Transverse colon (tissue), 4 donors: ENCODE measurements around the gene HTR3A. TPM values are rescaled to one million over a fixed set of nuclear protein-coding genes. Genes with fewer than 3 reads are reported as not detected.

Experiments used
- DNase-seq: peaks from one replicate; pipeline ENCODE4 v3.0.0-alpha.2; 2019
- H3K27ac ChIP-seq, 4 donors: fragments of 200-600 bp; sonication (generic); 2 replicates each; pipeline ENCODE4 v1.5.1; 2016 to 2018; ENCODE audit warnings: inconsistent platforms in 4 of 4
- H3K27me3 ChIP-seq: fragments of 200-600 bp; sonication (generic); 2 replicates; pipeline ENCODE4 v1.5.1; 2017; ENCODE audit warnings: inconsistent platforms
- H3K36me3 ChIP-seq, 4 donors: fragments of 200-600 bp; sonication (generic); 2 replicates each; pipeline ENCODE4 v1.5.1; 2017 to 2019; ENCODE audit warnings: inconsistent platforms in 4 of 4
- H3K4me1 ChIP-seq, 4 donors: fragments of 200-600 bp; sonication (generic); 2 replicates each; pipeline ENCODE4 v1.5.1; 2017 to 2020; ENCODE audit warnings: inconsistent platforms in 4 of 4
- H3K4me3 ChIP-seq, 4 donors: fragments of 200-600 bp; sonication (generic); 1 replicate in 1 of 4; 2 replicates in 3 of 4; pipeline versions ENCODE4 v1.5.1 to v1.6.1; 2017 to 2019; ENCODE audit warnings: inconsistent platforms in 4 of 4
- H3K9me3 ChIP-seq, 2 donors: fragments of 200-600 bp; sonication (generic); 2 replicates each; pipeline ENCODE4 v1.5.1; 2017 to 2019; ENCODE audit warnings: inconsistent platforms in 2 of 2
- CTCF ChIP-seq, 5 experiments: fragments of 200-600 bp in 3 of 5; fragments of 450-650 bp in 2 of 5; sonication (generic) in 3 of 5; IDR thresholded peaks; 1 replicate in 2 of 5; 2 replicates in 3 of 5; pipeline ENCODE4 v1.5.1; 2016 to 2017; ENCODE audit warnings: antibody characterized with exemption in 5 of 5, inconsistent platforms in 3 of 5, mild to moderate bottlenecking in 2 of 5, moderate library complexity in 1 of 5
- EP300 ChIP-seq: sonication (generic); formaldehyde crosslinking; IDR thresholded peaks from one replicate; pipeline ENCODE4 v1.6.1; 2017; ENCODE audit warnings: antibody characterized with exemption, low read depth
- POLR2A ChIP-seq: fragments of 450-650 bp; IDR thresholded peaks from one replicate; pipeline ENCODE4 v1.6.1; 2016; ENCODE audit warnings: antibody characterized with exemption, mild to moderate bottlenecking, moderate library complexity
- POLR2AphosphoS5 ChIP-seq, 3 donors: sonication (generic); formaldehyde crosslinking; IDR thresholded peaks; one replicate each; pipeline ENCODE4 v1.6.1; 2016; ENCODE audit warnings: antibody characterized with exemption in 3 of 3
- WGBS, 2 donors: methylation state at CpG; one replicate each; pipeline ENCODE4 v1.1.5; 2018; ENCODE audit warnings: low coverage in 1 of 2; 5-methylcytosine and 5-hydroxymethylcytosine counted together
- in situ Hi-C, 4 donors: fragments of 200-750 bp; cut with MboI; loops; one replicate each; pipeline versions ENCODE4 v1.15.0 to v1.15.1; 2017; ENCODE audit warnings: low sequenced_read_pairs in 3 of 4, low pct_ligation_motif_present in 1 of 4, low pct_unique_long_range_greater_than_20kb in 1 of 4
- intact Hi-C: fragments of 100-400 bp; cut with DNase I; formaldehyde crosslinking; loops from one replicate; pipeline ENCODE4 v1.15.1; 2023; ENCODE audit warnings: low total_unique reads
- total RNA-seq, 4 donors: library from RNA; depleted of rRNA; stranded (reverse); fragments of >200 nt; gene quantifications; one replicate each; pipeline ENCODE4 v1.1.0, GENCODE V29; 2016

Gene HTR3A
- total RNA-seq, 4 donors from 2014 or later = 0.41 to 0.95 TPM; not detected in 2

- DNase-seq = no peak
- Histone ChIP-seq H3K27me3 (no peaks in the 10 kb centered on the region), H3K36me3 (no peaks in the 10 kb centered on the region), H3K4me3 (no peak overlapping the region), H3K9me3 (no peaks in the 10 kb centered on the region), H3K27ac (no peak overlapping the region), H3K4me1 (no peaks in the 10 kb centered on the region)
- in situ Hi-C loops = no loop called here
- 59 to 68% methylated on average over 4 of the region's 4 CpGs for WGBS, 2 donors
- intact Hi-C loops = no loop called here
- TF ChIP-seq POLR2A = no peak
- no peak for TF ChIP-seq POLR2AphosphoS5 (IDR thresholded peaks at IDR 0.05)
- TF ChIP-seq EP300 = no peak
- TF ChIP-seq CTCF (IDR thresholded peaks at IDR 0.05) = no peak
These were observed 36.0 kb downstream of the HTR3A start for GRCh38 chr11:114010931-114011330.

GRCh38 chr11:114011443-114011842 is 36.5 kb downstream of the HTR3A start:
- intact Hi-C loops (no loop called here), in situ Hi-C loops (no loop called here)
- TF ChIP-seq POLR2A (no peak), POLR2AphosphoS5 (IDR thresholded peaks at IDR 0.05) (no peak)
- Histone ChIP-seq H3K27me3 (no peaks in the 10 kb centered on the region), H3K36me3 (no peaks in the 10 kb centered on the region), H3K27ac (no peak overlapping the region), H3K4me1 (no peaks in the 10 kb centered on the region), H3K4me3 (no peak overlapping the region), H3K9me3 (no peaks in the 10 kb centered on the region)
- no peak for DNase-seq
- 41 to 42% methylated on average over 2 of the region's 2 CpGs for WGBS, 2 donors

GRCh38 chr11:114015117-114015516 is 40.2 kb downstream of the HTR3A start:
- H3K27me3 ChIP-seq = no peaks in the 10 kb centered on the region
- 54% methylated on average over 6 of the region's 6 CpGs; no CpG with 5 or more reads in 1 of the 2 donors for WGBS, 2 donors
- H3K4me1 ChIP-seq = no peaks in the 10 kb centered on the region
- TF ChIP-seq POLR2AphosphoS5 (IDR thresholded peaks at IDR 0.05) (no peak), CTCF (IDR thresholded peaks at IDR 0.05) (no peak), POLR2A (no peak), EP300 (no peak)
- in situ Hi-C loops = no loop called here
- H3K4me3 ChIP-seq = no peak overlapping the region
- no peaks in the 10 kb centered on the region for H3K9me3 ChIP-seq
- H3K27ac ChIP-seq = no peak overlapping the region
- intact Hi-C loops = no loop called here
- H3K36me3 ChIP-seq = no peaks in the 10 kb centered on the region
- no peak for DNase-seq

GRCh38 chr11:114016986-114017385 is 42.1 kb downstream of the HTR3A start:
- in situ Hi-C loops (no loop called here), intact Hi-C loops (no loop called here)
- DNase-seq = no peak
- no peak overlapping the region for H3K4me3 ChIP-seq
- H3K4me1 ChIP-seq = no peaks in the 10 kb centered on the region
- H3K27ac ChIP-seq = no peak overlapping the region
- 83 to 92% methylated on average over 1 to 2 of the region's 2 CpGs for WGBS, 2 donors
- H3K27me3 ChIP-seq = no peaks in the 10 kb centered on the region
- no peaks in the 10 kb centered on the region for H3K36me3 ChIP-seq
- H3K9me3 ChIP-seq = no peaks in the 10 kb centered on the region
- TF ChIP-seq EP300 = no peak
- no peak for TF ChIP-seq POLR2AphosphoS5 (IDR thresholded peaks at IDR 0.05)
- no peak for TF ChIP-seq CTCF (IDR thresholded peaks at IDR 0.05)
- TF ChIP-seq POLR2A = no peak

GRCh38 chr11:114017723-114018122 is 42.8 kb downstream of the HTR3A start:
- Histone ChIP-seq H3K36me3 (no peaks in the 10 kb centered on the region), H3K4me3 (no peak overlapping the region), H3K4me1 (no peaks in the 10 kb centered on the region), H3K9me3 (no peaks in the 10 kb centered on the region), H3K27ac (no peak overlapping the region), H3K27me3 (no peaks in the 10 kb centered on the region)
- intact Hi-C loops (no loop called here), in situ Hi-C loops (no loop called here)
- WGBS, 2 donors = 47 to 63% methylated on average over 2 of the region's 2 CpGs
- no peak for DNase-seq
- no peak for TF ChIP-seq CTCF (IDR thresholded peaks at IDR 0.05)
